ENCODE results near the gene HTATIP2.

GRCh38 chr11:20372081-20372626 is 8.6 kb downstream of the HTATIP2 start:
- TF ChIP-seq POLR2AphosphoS5 (IDR thresholded peaks at IDR 0.05) (no peak), POLR2A (IDR thresholded peaks at IDR 0.05) (no peak)
